A673 (cell line): Measurements from ENCODE around the gene POU2F2. TPM values are rescaled to one million over a fixed set of nuclear protein-coding genes. Genes with fewer than 3 reads are reported as not detected.
"Not testable (repeated sequence)": the region's sequence is repeated elsewhere in the genome, so short reads cannot be mapped to it uniquely, and the experiment has no call there.

Source experiments
- BruUV-seq: library from RNA; stranded (reverse); fragments of 400-500 nt; replicated peaks from 2 replicates; lab custom pipeline; 2021; lab: Mats Ljungman, UMichigan
- CTCF ChIA-PET: fragments of 300-600 bp; sonication (Branson Sonifier 250); formaldehyde crosslinking; loops from one replicate; lab custom pipeline; 2022; ENCODE audit warnings: antibody characterized with exemption; lab: Charles Lee
- POLR2A ChIA-PET: fragments of 300-600 bp; sonication (Branson Sonifier 250); formaldehyde crosslinking; loops from one replicate; lab custom pipeline; 2022; ENCODE audit warnings: antibody characterized with exemption; ENCODE audit not compliant: low non-redundant PET; lab: Charles Lee
- DNase-seq: peaks from one replicate; pipeline ENCODE4 v3.0.0-alpha.2; 2015; ENCODE audit warnings: low spot score
- H3K27ac ChIP-seq: fragments of 200-600 bp; sonication (generic); 2 replicates; pipeline ENCODE4 v1.5.1; 2016; ENCODE audit warnings: mixed run types, low read depth, mild to moderate bottlenecking, mixed read lengths, antibody characterized with exemption, low read length; ENCODE audit not compliant: poor library complexity, severe bottlenecking
- H3K27me3 ChIP-seq: fragments of 200-600 bp; sonication (generic); replicated peaks from 2 replicates; pipeline ENCODE4 v1.6.1; 2017; ENCODE audit warnings: mixed run types, low read depth, mild to moderate bottlenecking, mixed read lengths, antibody characterized with exemption, low read length; ENCODE audit not compliant: insufficient read depth, poor library complexity
- H3K36me3 ChIP-seq: fragments of 200-600 bp; sonication (generic); 2 replicates; pipeline ENCODE4 v1.6.1; 2016; ENCODE audit warnings: mixed run types, mild to moderate bottlenecking, mixed read lengths, antibody characterized with exemption, low read length; ENCODE audit not compliant: insufficient read depth, poor library complexity, severe bottlenecking
- H3K4me1 ChIP-seq: fragments of 200-600 bp; sonication (generic); 2 replicates; pipeline ENCODE4 v1.6.1; 2017; ENCODE audit warnings: mixed run types, mild to moderate bottlenecking, mixed read lengths, antibody characterized with exemption, low read length; ENCODE audit not compliant: insufficient read depth, poor library complexity, severe bottlenecking
- H3K4me3 ChIP-seq: fragments of 200-600 bp; sonication (generic); 2 replicates; pipeline ENCODE4 v1.5.1; 2016; ENCODE audit warnings: low read depth, mixed run types, mild to moderate bottlenecking, mixed read lengths, low read length; ENCODE audit not compliant: poor library complexity, severe bottlenecking
- H3K9me3 ChIP-seq: fragments of 200-600 bp; sonication (generic); 2 replicates; pipeline ENCODE4 v1.6.1; 2016; ENCODE audit warnings: mixed run types, low read depth, mild to moderate bottlenecking, mixed read lengths, antibody characterized with exemption, low read length; ENCODE audit not compliant: poor library complexity, severe bottlenecking
- CTCF ChIP-seq: fragments of 300-800, 200-600 bp; sonication (generic); conservative IDR thresholded peaks from 2 replicates; pipeline ENCODE4 v1.5.1; 2017; ENCODE audit warnings: low read depth, mild to moderate bottlenecking, antibody characterized with exemption, low read length, moderate library complexity, mixed read lengths
- EZH2 ChIP-seq: fragments of 200-600 bp; sonication (generic); IDR thresholded peaks from 2 replicates; pipeline ENCODE4 v1.6.1; 2017; ENCODE audit warnings: borderline replicate concordance, low read depth, mild to moderate bottlenecking, mixed read lengths, antibody characterized with exemption, low read length; ENCODE audit not compliant: poor library complexity, severe bottlenecking
- intact Hi-C: fragments of 100-400 bp; cut with micrococcal nuclease; formaldehyde crosslinking; loops from one replicate; pipeline ENCODE4 v1.10.0; 2022; ENCODE audit not compliant: unreplicated experiment
- total RNA-seq: library from RNA; stranded (reverse); gene quantifications from 2 replicates; pipeline ENCODE4 v1.2.3, GENCODE V29; 2021

The POU2F2 gene
- total RNA-seq, 1 experiment from 2014 or later, result 2.5 TPM

- Histone ChIP-seq H3K4me1 (no peaks in the 10 kb centered on the region), H3K9me3 (no peaks in the 10 kb centered on the region), H3K4me3 (no peak overlapping the region), H3K36me3 (no peaks in the 10 kb centered on the region), H3K27me3 (no peaks in the 10 kb centered on the region), H3K27ac (no peak overlapping the region)
- intact Hi-C loops, result loop anchor here (5.0 kb wide), 3 partner anchors 222 to 332 kb away; partner anchors contain the start of gene MEGF8
- CTCF ChIA-PET, result no interaction called here
- no peak for DNase-seq
- TF ChIP-seq EZH2 (no peak), CTCF (no peak)
- POLR2A ChIA-PET, result no interaction called here
- no TSS peak for BruUV-seq
These were observed 26.9 kb downstream of the POU2F2 start for GRCh38 chr19:42105368-42105767.

GRCh38 chr19:42102877-42103276 is 29.4 kb downstream of the POU2F2 start:
- Histone ChIP-seq H3K4me3 (no peak overlapping the region), H3K27me3 (no peaks in the 10 kb centered on the region), H3K27ac (no peak overlapping the region), H3K36me3 (no peaks in the 10 kb centered on the region), H3K4me1 (no peaks in the 10 kb centered on the region), H3K9me3 (no peaks in the 10 kb centered on the region)
- CTCF ChIA-PET, result no interaction called here
- POLR2A ChIA-PET, result no interaction called here
- intact Hi-C loops, result no loop called here
- no TSS peak for BruUV-seq
- DNase-seq, result no peak
- TF ChIP-seq EZH2, result no peak
- no peak for TF ChIP-seq CTCF

- H3K9me3 ChIP-seq, intact Hi-C loops, H3K27ac ChIP-seq, CTCF ChIA-PET, DNase-seq, H3K4me1 ChIP-seq, H3K36me3 ChIP-seq, H3K4me3 ChIP-seq, H3K27me3 ChIP-seq, POLR2A ChIA-PET, BruUV-seq: not testable (repeated sequence)
These were observed 32.0 kb downstream of the POU2F2 start for GRCh38 chr19:42100241-42100640.

GRCh38 chr19:42099336-42099925 is 32.8 kb downstream of the POU2F2 start:
- Histone ChIP-seq H3K4me3 (no peak overlapping the region), H3K36me3 (no peaks in the 10 kb centered on the region), H3K27ac (no peak overlapping the region), H3K9me3 (no peaks in the 10 kb centered on the region), H3K4me1 (no peaks in the 10 kb centered on the region), H3K27me3 (no peaks in the 10 kb centered on the region)
- CTCF ChIA-PET, result no interaction called here
- no peak for TF ChIP-seq EZH2
- TF ChIP-seq CTCF, result no peak
- POLR2A ChIA-PET, result no interaction called here
- BruUV-seq, result no TSS peak
- intact Hi-C loops, result no loop called here
- no peak for DNase-seq
